HG02938 (cell line): Measurements from ENCODE around the gene TRIM41.
"Not testable (repeated sequence)": the region's sequence is repeated elsewhere in the genome, so short reads cannot be mapped to it uniquely, and the experiment has no call there.

Experiments used
- ATAC-seq: cut with Tn5 transposase; IDR thresholded peaks from one replicate; pipeline ENCODE4 v1.9.1; 2021; ENCODE audit warnings: mild to moderate bottlenecking, moderate library complexity; ENCODE audit not compliant: unreplicated experiment

TRIM41 gene

DNA sequence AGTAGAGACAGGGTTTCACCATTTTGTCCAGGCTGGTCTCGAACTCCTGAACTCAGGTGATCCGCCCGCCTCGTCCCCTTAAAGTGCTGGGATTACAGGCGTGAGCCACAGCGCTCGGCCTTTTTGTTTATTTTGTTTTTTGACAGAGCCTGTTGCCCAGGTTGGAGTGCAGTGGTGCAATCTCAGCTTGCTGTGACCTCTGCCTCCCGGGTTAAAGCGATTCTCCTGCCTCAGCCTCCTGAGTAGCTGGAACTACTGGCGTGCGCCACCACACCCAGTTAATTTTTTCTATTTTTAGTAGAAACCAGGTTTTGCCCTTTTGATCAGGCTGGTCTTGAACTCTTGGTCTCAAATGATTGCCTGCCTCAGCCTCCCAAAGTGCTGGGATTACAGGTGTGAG, 12.9 kb upstream of the TRIM41 start:
- ATAC-seq: not testable (repeated sequence)

DNA sequence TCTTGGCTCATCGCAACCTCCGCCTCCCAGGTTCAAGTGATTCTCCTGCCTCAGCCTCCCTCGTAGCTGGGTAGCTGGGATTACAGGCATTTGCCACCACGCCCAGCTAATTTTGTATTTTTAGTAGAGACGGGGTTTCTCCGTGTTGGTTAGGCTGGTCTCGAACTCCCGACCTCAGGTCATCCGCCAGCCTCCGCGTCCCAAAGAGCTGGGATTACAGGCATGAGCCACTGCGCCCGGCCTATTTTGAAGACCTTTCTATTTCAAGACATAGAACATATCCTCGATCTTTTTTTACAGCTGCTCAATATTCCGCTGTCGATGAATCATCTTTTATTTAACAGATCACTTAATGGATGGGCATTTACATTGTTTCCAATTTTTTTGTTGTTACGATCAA, 12.4 kb upstream of the TRIM41 start:
- not testable (repeated sequence) for ATAC-seq

DNA sequence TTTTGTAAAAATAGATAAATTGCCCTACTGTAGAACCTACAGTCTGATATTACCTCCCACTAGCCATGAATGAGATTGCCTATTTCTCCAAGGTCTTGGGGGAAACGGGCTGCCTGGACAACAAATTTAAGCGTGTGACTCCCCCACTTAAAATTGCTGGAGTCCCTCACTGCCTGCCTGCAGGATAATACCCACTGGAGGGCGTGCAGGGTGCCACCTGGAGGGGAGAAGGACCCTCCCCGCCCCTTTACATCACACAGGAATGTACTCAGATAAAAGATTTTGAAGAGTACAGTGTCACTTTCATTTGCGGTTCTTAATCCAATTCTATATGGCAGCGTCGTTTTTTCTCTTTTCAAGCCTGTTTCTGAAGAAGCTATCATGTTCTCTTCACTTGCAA, 11.9 kb upstream of the TRIM41 start:
- no peak for ATAC-seq

DNA sequence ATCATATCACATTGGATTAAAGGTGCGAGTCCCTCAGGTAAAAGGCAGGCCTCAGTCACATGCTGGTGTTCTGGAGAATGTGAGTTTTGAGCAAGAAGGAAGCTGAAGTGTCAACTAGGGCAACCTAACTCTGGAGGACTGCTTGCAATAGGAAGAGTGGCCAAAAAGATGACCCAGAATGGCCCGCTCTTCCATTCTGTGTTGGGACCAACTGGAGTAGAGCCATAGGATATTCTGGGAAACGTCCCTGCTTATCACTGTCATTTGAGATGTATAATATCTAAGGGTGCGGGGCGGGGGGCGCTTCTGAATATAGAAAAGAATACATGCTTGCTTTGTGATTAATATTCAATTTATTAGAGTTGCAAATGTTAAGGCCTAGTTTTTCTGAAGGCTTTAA, 11.0 kb upstream of the TRIM41 start:
- no peak for ATAC-seq

DNA sequence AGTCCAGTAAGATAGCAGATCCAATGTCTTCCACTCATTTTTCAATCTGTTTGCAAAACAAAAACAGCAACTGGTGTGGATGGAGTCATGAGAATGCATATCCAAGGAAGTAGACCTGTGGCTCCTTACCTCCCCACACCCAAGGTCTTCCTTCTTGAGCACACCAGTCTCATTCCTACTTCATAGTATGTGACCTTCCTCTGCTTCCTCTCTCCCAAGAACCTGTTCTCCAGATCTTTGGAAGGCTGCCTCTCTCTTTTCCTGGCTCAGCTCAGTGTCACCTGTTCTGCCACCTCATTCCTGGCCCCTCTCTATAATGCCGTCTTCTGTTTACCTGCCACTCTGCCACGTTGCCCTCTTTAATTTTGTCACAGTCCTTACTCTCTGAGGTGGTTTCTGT, 10.1 kb upstream of the TRIM41 start:
- ATAC-seq: no peak

DNA sequence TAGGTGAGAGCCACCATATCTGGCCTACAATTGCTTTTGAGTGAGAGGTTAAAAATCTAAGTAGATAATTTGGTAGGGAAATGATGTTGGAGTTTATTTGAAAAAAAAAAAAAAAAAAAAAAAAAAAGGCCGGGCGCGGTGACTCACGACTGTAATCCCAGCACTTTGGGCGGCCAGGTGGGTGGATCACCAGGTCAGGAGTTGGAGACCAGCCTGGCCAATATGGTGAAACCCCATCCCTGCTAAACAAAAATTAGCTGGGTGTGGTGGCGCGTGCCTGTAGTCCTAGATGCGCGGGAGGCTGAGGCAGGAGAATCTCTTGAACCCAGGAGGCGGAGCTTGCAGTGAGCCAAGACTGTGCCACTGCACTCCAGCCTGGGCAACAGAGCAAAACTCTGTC, 8.8 kb upstream of the TRIM41 start:
- ATAC-seq: not testable (repeated sequence)

DNA sequence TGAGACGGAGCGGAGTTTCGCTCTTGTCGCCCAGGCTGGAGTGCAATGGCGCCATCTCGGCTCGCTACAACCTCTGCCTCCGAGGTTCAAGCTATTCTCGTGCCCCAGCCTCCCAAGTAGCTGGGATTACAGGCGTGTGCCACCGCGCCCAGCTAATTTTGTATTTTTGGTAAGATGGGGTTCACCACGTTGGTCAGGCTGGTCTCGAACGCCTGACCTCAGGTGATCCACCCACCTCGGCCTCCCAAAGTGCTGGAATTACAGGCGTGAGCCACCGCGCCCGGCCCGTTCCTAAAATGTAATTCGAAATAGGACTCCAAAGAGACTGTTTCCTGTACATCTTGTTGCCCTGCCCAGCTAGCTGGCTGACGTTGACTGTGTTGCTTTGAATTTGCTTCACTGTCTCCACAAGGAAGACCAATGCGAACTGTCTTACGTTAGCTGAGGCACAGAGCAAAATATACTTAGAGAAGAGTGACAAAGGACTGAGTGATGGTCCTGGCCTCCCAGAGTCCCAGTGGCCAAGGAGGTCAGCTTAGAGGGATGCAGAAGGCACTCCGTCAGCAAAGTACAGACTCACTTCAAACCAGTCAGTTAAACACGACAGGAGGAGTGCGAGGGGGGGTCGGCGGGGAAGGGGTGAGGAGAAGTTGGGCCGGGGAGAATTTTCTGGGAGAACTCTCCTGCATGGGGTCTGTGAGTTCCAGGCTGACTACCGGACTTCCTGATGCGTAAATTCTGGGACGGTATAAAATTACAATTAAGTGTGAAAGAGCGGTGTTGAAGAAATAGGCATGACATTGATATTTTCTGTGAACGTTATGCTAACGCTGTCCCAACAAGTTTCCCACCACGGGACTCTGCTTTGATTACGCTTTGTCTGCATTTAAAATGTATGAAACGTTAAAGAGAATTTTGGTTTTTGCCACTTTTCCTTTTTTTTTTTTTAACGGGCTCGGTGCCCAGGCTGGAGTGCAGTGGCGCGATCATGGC, 6.8 kb upstream of the TRIM41 start:
- no peak for ATAC-seq

DNA sequence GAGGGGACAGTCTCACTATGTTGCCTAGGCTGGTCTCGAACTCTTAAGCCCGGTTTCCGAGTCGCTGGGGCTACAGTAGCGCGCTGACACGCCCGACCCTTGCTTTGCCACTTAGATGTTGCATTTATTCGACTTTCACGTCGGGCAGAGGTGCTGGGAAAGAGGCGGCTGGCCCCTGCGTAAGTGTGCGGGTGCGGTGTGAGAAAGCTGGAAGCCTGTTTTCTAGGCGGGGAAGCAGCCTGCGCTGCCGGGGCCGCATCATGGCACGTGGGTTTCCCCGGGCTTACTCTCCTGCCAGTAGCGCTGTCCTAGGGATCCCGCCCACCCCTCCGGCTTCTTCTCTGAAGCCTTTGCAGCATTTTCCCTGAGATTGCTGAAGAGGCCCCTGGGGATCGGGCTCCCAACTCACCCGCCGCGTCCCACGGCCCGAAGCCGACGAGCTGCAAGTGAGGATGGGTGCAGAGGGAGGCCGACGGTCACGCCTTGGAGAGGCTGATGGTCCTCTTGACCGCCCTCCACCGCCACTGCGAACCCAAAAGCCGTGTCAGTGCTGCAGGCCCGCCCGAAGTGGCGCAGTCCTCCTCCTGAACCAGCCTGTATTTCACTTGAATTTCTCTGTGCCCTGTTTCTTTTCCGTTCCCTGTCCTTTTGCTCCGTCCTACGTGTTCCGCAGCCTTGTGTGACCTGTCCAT, 5.8 kb upstream of the TRIM41 start:
- ATAC-seq: no peak

DNA sequence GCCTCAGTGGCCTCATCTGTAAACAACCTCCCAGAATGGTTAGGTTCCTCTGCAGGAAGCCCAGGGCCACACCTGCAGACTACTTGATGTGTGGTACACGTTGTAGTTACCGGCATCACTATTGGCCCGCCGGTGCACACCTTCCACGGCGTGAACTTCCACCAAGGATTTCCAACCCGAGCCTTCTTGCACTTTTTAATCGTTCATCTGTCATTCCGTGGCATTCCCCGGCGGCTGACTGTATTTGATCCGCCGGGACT, 5.3 kb upstream of the TRIM41 start:
- ATAC-seq: no peak

DNA sequence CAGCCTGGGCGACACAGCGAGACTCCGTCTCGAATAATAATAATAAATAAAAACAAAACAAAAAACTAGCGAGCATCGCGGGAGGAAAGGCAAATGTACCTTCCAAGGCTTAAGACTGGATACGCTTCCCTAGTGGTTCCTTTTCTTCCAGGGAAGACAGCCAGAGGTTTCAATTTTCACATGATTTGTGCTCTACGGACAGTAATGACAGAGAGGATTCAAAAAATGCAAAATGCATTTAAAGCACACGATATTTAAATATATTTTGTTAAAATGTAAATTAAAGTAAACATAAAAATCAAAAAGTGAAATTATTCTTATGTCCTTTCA, 4.3 kb upstream of the TRIM41 start:
- no peak for ATAC-seq

DNA sequence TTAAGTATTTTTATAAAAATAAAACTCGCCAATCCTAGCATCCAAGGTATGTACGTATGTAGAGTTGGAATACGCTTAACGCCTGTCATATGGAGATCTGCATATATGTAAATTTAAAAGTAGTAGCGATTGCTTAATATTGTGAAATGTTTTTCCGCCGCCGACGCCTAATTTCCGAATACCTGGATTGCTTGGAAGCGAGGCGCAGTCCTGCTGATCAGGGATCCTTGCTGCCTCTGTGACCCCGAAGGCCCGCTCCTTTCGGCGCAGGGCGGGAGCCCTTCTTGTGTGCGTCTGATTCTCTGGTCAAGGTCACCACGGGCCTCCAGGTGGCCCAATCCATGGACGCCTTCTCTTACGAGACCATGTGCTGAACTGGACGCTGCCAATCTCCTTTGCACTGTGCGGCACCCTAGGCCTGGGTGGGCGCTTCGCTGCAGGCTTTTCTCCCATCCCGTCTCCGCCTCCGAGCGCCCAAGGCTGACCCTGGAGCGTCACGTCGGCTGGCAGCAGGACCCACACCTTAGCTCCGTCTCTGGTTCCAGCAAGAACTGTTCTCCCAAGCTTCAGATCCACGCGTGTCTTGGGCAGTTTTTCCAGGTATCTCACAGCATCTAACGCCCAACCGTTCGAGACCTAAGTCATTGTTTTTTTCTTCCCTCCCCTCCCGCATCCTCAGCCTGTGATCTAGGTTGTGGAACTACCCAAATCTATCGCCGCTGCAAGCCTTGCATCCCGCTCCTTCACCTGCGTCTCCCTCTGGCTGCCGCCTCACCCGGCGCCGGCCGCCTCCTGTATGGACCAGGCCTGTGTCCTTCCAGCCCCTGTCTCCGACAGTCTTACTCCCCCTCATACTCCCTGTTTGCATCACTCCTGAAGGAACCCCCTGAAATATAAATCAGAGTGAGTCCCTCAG, 3.6 kb upstream of the TRIM41 start:
- ATAC-seq: no peak

DNA sequence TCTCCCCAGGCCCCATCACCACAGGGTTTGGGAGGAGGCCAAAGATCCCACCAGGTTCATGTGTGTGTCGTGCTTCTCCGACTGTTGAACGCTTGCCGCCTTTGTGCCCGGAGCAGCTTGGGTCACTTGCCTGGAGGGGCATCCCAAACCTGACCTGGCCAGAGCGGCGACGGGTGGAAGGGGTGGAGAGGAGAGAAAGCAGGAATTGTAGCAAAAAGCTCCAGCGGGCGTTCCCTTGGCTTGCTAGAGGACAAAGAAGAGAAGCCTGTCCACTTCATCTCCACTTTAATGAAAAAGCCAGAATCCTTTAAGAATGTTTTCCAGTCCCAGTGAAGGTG, 2.9 kb upstream of the TRIM41 start:
- no peak for ATAC-seq

DNA sequence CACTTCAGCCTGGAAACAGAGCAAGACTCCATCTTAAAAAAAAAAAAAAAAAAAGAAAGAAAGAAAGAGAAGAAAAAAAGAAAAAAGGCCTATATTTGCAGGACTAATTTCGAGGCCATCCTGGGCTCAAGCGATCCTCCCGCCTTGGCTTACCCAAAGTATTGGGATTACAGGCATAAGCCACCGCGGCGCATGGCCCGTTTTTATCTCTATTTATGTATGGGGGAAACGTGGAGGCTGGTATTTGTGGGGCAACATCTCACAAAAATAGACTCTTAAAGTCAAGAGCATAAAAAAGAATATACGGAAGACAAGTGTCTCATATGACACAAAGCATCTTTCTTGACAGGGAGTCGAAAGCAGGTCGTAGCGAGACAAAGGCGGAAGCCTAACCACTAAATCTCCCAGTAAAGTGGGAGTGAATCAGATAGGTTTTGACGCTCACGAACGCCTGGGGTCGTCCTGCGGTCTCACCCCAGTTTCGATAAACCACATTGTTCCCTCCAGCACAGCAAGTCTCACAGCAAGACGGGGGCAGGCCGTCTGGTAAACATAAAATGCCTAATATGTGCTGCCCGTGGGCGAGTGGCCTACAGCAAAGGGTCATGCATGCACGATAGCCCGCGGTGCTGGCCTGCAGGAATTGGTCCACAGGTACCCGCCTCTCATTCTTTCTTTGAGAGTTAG, 1.8 kb upstream of the TRIM41 start:
- ATAC-seq: no peak

DNA sequence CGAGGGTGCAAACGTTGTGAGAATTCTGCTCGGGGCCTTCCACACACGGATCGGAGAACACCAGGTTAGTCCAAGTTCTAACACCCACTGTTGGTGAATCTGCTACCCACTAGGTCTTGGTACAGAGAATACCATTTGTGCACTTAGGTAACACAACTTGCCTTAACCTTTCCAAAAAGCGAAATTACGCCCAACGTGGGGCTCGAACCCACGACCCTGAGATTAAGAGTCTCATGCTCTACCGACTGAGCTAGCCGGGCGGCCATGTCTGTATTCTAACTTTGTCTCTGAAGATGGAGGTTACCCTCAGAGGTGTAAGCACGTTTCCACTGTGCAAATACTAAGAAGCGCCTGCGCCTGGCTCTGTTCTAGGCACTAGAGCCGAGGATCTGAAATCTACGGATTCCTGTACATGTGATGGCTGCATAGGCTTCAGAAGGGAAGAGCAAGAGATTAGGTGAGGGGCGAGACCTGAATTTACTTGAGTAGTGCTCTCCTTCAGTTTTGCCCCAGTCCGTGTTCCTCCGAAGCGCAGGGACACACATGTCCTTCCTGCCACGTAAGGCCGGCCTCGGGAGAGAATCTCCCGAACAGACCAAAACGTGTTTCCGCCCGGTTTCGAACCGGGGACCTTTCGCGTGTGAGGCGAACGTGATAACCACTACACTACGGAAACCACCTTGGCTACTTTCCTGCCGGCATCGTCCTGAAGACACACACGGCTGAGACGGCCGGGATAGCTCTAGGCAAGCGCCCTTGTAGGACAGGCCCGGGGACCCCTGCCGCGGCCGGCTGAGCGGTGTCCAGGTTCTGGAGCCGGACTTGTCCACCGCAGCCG, 1.1 kb upstream of the TRIM41 start:
- peak; percentile 24 for ATAC-seq

DNA sequence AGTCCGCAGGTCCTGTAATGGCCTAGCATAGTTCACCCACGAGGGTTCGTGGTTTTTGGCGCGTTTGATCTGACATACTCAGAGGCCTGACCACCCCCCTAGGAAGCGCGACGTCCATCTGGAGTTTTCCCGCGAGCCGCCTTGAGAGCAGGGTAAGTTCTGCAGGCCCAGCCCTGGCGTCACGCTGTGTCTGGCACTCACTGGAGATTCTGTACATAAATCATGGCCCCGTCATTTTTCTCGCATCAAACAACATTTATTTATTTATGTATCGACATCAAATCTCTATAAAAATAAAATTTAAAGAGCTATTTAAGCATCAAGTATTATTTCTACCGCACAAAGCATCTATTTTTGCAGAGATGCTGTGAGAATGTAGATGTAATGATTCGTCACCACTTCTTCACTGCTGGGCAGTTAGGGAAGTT, 437 bp upstream of the TRIM41 start:
- ATAC-seq: no peak

DNA sequence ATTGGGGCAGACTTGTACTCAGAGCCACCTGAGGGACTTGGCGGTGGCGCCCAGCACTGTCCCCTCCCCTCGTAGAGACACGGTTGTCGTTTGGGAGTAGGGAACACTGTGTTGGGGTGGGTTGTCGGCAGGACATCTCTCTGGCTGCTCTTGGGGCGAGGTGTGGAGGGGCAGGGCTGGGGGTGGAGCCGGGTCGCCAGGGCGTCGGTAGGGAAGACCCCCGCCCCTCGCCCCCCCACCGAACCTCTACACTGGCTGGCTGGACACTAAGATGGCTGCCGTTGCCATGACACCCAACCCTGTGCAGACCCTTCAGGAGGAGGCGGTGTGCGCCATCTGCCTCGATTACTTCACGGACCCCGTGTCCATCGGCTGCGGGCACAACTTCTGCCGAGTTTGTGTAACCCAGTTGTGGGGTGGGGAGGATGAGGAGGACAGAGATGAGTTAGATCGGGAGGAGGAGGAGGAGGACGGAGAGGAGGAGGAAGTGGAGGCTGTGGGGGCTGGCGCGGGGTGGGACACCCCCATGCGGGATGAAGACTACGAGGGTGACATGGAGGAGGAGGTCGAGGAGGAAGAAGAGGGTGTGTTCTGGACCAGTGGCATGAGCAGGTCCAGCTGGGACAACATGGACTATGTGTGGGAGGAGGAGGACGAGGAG, 778 bp downstream of the TRIM41 start:
- no peak for ATAC-seq

DNA sequence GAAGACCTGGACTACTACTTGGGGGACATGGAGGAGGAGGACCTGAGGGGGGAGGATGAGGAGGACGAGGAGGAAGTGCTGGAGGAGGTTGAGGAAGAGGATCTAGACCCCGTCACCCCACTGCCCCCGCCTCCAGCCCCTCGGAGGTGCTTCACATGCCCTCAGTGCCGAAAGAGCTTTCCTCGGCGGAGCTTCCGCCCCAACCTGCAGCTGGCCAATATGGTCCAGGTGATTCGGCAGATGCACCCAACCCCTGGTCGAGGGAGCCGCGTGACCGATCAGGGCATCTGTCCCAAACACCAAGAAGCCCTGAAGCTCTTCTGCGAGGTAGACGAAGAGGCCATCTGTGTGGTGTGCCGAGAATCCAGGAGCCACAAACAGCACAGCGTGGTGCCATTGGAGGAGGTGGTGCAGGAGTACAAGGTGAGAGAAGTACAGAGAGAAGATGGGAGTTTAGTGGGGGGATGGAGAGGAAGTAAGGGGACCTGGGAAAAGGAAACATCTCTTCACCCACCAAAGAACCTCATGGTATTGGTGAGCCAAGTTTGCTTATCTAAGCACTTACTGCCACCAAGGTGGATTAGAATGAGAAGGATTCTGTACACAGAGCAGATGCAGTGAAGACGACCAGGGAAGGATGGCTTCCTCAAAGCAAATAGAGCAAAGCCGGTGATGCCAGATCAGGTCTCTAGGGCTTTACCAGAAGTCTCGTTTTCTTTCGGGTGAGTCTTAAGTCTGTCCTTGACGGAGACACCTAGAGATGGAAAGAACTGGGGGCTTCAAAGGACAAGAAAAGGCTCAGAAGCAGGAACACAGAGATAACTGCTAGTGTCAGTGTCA, 1.5 kb downstream of the TRIM41 start:
- no peak for ATAC-seq

DNA sequence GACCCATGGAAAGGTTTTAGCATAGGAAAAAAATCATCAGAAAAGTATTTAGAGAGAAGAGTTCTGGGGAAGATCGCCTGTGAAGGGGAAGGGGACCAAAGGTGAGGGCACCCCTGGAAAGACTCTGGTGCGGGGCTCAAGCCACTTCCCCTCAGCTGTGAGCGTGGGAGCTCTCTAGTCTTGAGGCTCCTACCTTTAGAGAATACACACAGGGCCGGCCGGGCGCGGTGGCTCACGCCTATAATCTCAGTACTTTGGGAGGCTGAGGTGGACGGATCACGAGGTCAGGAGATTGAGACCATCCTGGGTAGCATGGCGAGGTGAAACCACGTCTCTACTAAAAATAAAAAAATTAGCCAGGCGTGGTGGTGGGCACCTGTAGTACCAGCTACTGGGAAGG, 6.9 kb downstream of the TRIM41 start:
- no peak for ATAC-seq

DNA sequence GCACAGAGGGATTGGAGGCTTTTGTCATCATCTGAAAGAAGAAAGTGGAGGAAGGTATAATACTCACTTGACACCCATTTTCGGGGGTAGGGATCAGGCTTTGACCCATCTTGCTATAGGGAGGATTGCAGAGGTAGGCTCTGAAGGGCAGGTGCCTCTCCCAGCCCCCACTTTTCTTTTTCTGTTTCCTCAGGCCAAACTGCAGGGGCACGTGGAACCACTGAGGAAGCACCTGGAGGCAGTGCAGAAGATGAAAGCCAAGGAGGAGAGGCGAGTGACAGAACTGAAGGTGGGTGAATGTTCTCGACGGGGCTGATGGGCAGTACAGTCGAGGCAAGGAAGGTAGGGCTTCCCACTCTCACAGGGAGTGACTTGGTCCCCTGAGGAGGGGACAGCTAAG, 7.5 kb downstream of the TRIM41 start:
- no peak for ATAC-seq
